ENCODE results near the gene SMIM23. TPM values are rescaled to one million over a fixed set of nuclear protein-coding genes. Genes with fewer than 3 reads are reported as not detected.
A peak's percentile ranks its signal among the peaks of the same experiment; 100 is the strongest.

Gene SMIM23
- total and polyA plus RNA-seq, 2 donors (not counting 3 experiments of a cell fraction or from before 2014, with no cell fraction given): not detected

GRCh38 chr5:171750311-171750788 is 35.3 kb upstream of the SMIM23 start:
- Histone ChIP-seq H2AFZ (ENCODE audit: low read depth, low read length) (peak overlapping the region; percentile 10), H3K27me3 (ENCODE audit: control insufficient read depth in 2 of 2, insufficient read depth in 2 of 2, low read length in 2 of 2) (no peaks in the 10 kb centered on the region), H3K4me2 (ENCODE audit: insufficient read depth, low read length) (no peak overlapping the region), H3K4me3 (replicated peaks in 1 of 3; ENCODE audit: insufficient read depth in 1 of 3, low read depth in 1 of 3, low read length in 3 of 3) (no peak overlapping the region), H3K9me3 (replicated peaks; ENCODE audit: control insufficient read depth, insufficient read depth, low read length) (no peaks in the 10 kb centered on the region), H3K79me2 (ENCODE audit: control insufficient read depth, insufficient read depth, low read length) (no peaks in the 10 kb centered on the region), H3K27ac (ENCODE audit: insufficient read depth, low read depth, low read length) (peak overlapping the region; percentile 37), H4K20me1 (replicated peaks; ENCODE audit: control insufficient read depth, extremely low read depth, insufficient read depth, low read length) (no peaks in the 10 kb centered on the region), H3K9me1 (replicated peaks; ENCODE audit: control insufficient read depth, extremely low read depth, insufficient read depth, low read length) (no peaks in the 10 kb centered on the region), H3K36me3 (ENCODE audit: control insufficient read depth in 2 of 2, extremely low read depth in 1 of 2, insufficient read depth in 2 of 2, low read length in 2 of 2) (no peaks in the 10 kb centered on the region), H3K9ac (replicated peaks; ENCODE audit: extremely low read depth, insufficient read depth, low read length) (no peak overlapping the region), H3K4me1 (ENCODE audit: control insufficient read depth, extremely low read depth, insufficient read depth, low read length) (peaks cover 6% of the 10 kb centered on the region)
- DNase-seq (ENCODE audit: low read depth, low spot score): peak; percentile 83
- intact Hi-C loops (cut with micrococcal nuclease) (no loop called here), dilution Hi-C loops (cut with MboI; ENCODE audit: extremely low pct_ligation_motif_present, low sequenced_read_pairs) (no loop called here)
- ChIA-PET POLR2A (no interaction called here), CTCF (no interaction called here)
- FAIRE-seq: peak; percentile 90
- peak; percentile 7 to 35 for TF ChIP-seq CTCF (IDR thresholded peaks at IDR 0.05; ENCODE audit: extremely low read depth in 1 of 2, insufficient read depth in 1 of 2, low read depth in 1 of 2, low read length in 2 of 2)
- TF ChIP-seq FOS (IDR thresholded peaks at IDR 0.05; ENCODE audit: borderline replicate concordance, insufficient read depth, low read length): peak; percentile 67
- no peak for TF ChIP-seq MYC (IDR thresholded peaks at IDR 0.05; ENCODE audit: low read depth, low read length)
- TF ChIP-seq POLR2A (IDR thresholded peaks at IDR 0.05; ENCODE audit: low read depth, low read length): peak; percentile 36
- TF ChIP-seq GATA2 (IDR thresholded peaks at IDR 0.05; ENCODE audit: insufficient read depth, insufficient read length, low read depth, low read length): no peak
- TF ChIP-seq JUN (IDR thresholded peaks at IDR 0.05; ENCODE audit: borderline replicate concordance, insufficient read depth, insufficient read length, low read depth): no peak
- no peak for TF ChIP-seq MAX (IDR thresholded peaks at IDR 0.05; ENCODE audit: insufficient read depth, insufficient read length)
- no peak for TF ChIP-seq EZH2 (IDR thresholded peaks at IDR 0.05; ENCODE audit: borderline replicate concordance, low read depth, low read length, severe bottlenecking)
- peak; percentile 54 for TF ChIP-seq POLR2AphosphoS5 (IDR thresholded peaks at IDR 0.05; ENCODE audit: insufficient read depth, low read depth, low read length)
- no TSS peak for BruUV-seq (replicated peaks)
